ENCODE results near the gene DHRS4L2.
"Not testable (repeated sequence)": the region's sequence is repeated elsewhere in the genome, so short reads cannot be mapped to it uniquely, and the experiment has no call there.

- not testable (repeated sequence) for TF ChIP-seq CTCF (IDR thresholded peaks at IDR 0.05 in 2 of 3, conservative IDR thresholded peaks at IDR 0.05 in 1 of 3; ENCODE audit: control insufficient read depth in 2 of 3, extremely low read depth in 1 of 3, insufficient read depth in 1 of 3, low read depth in 3 of 3, low read length in 3 of 3); ZNF24 (IDR thresholded peaks at IDR 0.05); BCL11A (IDR thresholded peaks at IDR 0.05; ENCODE audit: low read depth, low read length); POLR2AphosphoS5 (IDR thresholded peaks at IDR 0.05; ENCODE audit: low read length); ATF2 (IDR thresholded peaks at IDR 0.05; ENCODE audit: low read length); YBX1 (IDR thresholded peaks at IDR 0.05); EZH2 (IDR thresholded peaks at IDR 0.05; ENCODE audit: borderline replicate concordance, control insufficient read depth, low read depth, low read length); NFYB (IDR thresholded peaks at IDR 0.05; ENCODE audit: insufficient read depth, low read depth, low read length)
Observed at GRCh38 chr14:23949069-23949468, 39.7 kb upstream of the DHRS4L2 start.
